Brain microvascular endothelial cell (primary cell): ENCODE data around the gene UGT1A4.
"Not testable (repeated sequence)": the region's sequence is repeated elsewhere in the genome, so short reads cannot be mapped to it uniquely, and the experiment has no call there.

Source experiments
- DNase-seq: peaks from one replicate; pipeline ENCODE4 v3.0.0-alpha.2; 2020
- H3K27ac ChIP-seq: fragments of 250-450 bp; sonication (Bioruptor Pico); 2 replicates; pipeline ENCODE4 v1.5.1; 2020; ENCODE audit warnings: mild to moderate bottlenecking, moderate library complexity
- H3K27me3 ChIP-seq: fragments of 250-450 bp; sonication (Bioruptor Pico); replicated peaks from 2 replicates; pipeline ENCODE4 v1.5.1; 2020; ENCODE audit warnings: mild to moderate bottlenecking
- H3K36me3 ChIP-seq: fragments of 250-450 bp; sonication (Bioruptor Pico); replicated peaks from 2 replicates; pipeline ENCODE4 v1.5.1; 2020; ENCODE audit warnings: mild to moderate bottlenecking
- H3K4me3 ChIP-seq: 2 replicates; pipeline ENCODE4 v1.5.1; 2011; ENCODE audit warnings: low read depth, mild to moderate bottlenecking, control low read depth, low read length, moderate library complexity
- CTCF ChIP-seq: IDR thresholded peaks from 2 replicates; pipeline ENCODE4 v1.5.1; 2011; ENCODE audit warnings: low read depth, mild to moderate bottlenecking, moderate library complexity, low read length, control low read depth, inconsistent platforms; ENCODE audit errors: missing control alignments
- in situ Hi-C: cut with HindIII; loops from 2 replicates; pipeline ENCODE4 v1.10.0; 2017; ENCODE audit warnings: low sequenced_read_pairs, low pct_ligation_motif_present

The UGT1A4 gene

GRCh38 chr2:233700028-233700635, 18.4 kb upstream of the UGT1A4 start:
- H3K36me3 ChIP-seq = no peaks in the 10 kb centered on the region
- TF ChIP-seq CTCF = no peak
- DNase-seq = peak; percentile 33
- in situ Hi-C loops = no loop called here
- no peaks in the 10 kb centered on the region for H3K27me3 ChIP-seq
- no peak overlapping the region for H3K4me3 ChIP-seq
- peak overlapping the region; percentile 53 for H3K27ac ChIP-seq

- H3K4me3 ChIP-seq, DNase-seq, H3K27ac ChIP-seq, H3K27me3 ChIP-seq, in situ Hi-C loops, H3K36me3 ChIP-seq: not testable (repeated sequence)
Observed at GRCh38 chr2:233700842-233701241, 17.7 kb upstream of the UGT1A4 start.

- H3K4me3 ChIP-seq = no peak overlapping the region
- in situ Hi-C loops = no loop called here
Observed at GRCh38 chr2:233702238-233702637, 16.3 kb upstream of the UGT1A4 start.

GRCh38 chr2:233705911-233706506, 12.5 kb upstream of the UGT1A4 start:
- H3K36me3 ChIP-seq = no peaks in the 10 kb centered on the region
- no peak overlapping the region for H3K27ac ChIP-seq
- in situ Hi-C loops = no loop called here
- H3K4me3 ChIP-seq = no peak overlapping the region
- TF ChIP-seq CTCF = no peak
- DNase-seq = no peak
- H3K27me3 ChIP-seq = no peaks in the 10 kb centered on the region

More at GRCh38 chr2:233702238-233702637, 16.3 kb upstream of the UGT1A4 start:
- TF ChIP-seq CTCF = no peak
- Histone ChIP-seq H3K36me3 (no peaks in the 10 kb centered on the region), H3K27ac (no peak overlapping the region), H3K27me3 (no peaks in the 10 kb centered on the region)
- DNase-seq = no peak

- Histone ChIP-seq H3K4me3 (no peak overlapping the region), H3K27ac (no peak overlapping the region), H3K27me3 (no peaks in the 10 kb centered on the region), H3K36me3 (no peaks in the 10 kb centered on the region)
- peak; percentile 35 for DNase-seq
- no peak for TF ChIP-seq CTCF
- in situ Hi-C loops = no loop called here
Observed at GRCh38 chr2:233706720-233707119, 11.8 kb upstream of the UGT1A4 start.

GRCh38 chr2:233707940-233708644, 10.4 kb upstream of the UGT1A4 start:
- Histone ChIP-seq H3K36me3 (no peaks in the 10 kb centered on the region), H3K27ac (no peak overlapping the region), H3K4me3 (no peak overlapping the region), H3K27me3 (no peaks in the 10 kb centered on the region)
- DNase-seq = peak; percentile 36
- in situ Hi-C loops = no loop called here
- TF ChIP-seq CTCF = no peak
